SK-N-SH treated with all-trans-retinoic acid at 6 μM for 48 hours (cell line): ENCODE measurements around the gene TGFA.

Experiments used
- GLIS3 ChIP-seq: fragments of 250-450 bp; sonication (Bioruptor Pico); IDR thresholded peaks from 2 replicates; pipeline ENCODE4 v1.5.0; 2020; ENCODE audit warnings: mild to moderate bottlenecking, moderate library complexity
- ISL1 ChIP-seq: fragments of 250-450 bp; sonication (Bioruptor Pico); IDR thresholded peaks from 2 replicates; pipeline ENCODE4 v2.1.2; 2022; ENCODE audit warnings: mild to moderate bottlenecking, moderate library complexity
- PATZ1 ChIP-seq: fragments of 250-450 bp; sonication (Bioruptor Pico); IDR thresholded peaks from 2 replicates; pipeline ENCODE4 v1.8.0; 2020; ENCODE audit warnings: mild to moderate bottlenecking, moderate library complexity, borderline replicate concordance
- PPARA ChIP-seq: fragments of 250-450 bp; sonication (Bioruptor Pico); IDR thresholded peaks from 2 replicates; pipeline ENCODE4 v1.5.0; 2020; ENCODE audit warnings: mild to moderate bottlenecking, borderline replicate concordance
- TCF4 ChIP-seq: fragments of 250-450 bp; sonication (Bioruptor Pico); IDR thresholded peaks from 2 replicates; pipeline ENCODE4 v1.8.0; 2021; ENCODE audit warnings: mild to moderate bottlenecking, moderate library complexity, borderline replicate concordance
- ZFP3 ChIP-seq: fragments of 250-450 bp; sonication (Bioruptor Pico); IDR thresholded peaks from 2 replicates; pipeline ENCODE4 v1.5.0; 2020; ENCODE audit warnings: mild to moderate bottlenecking, moderate library complexity
- ZFP30 ChIP-seq: fragments of 450-650 bp; formaldehyde crosslinking; IDR thresholded peaks from 2 replicates; pipeline ENCODE4 v1.5.0; 2022; ENCODE audit warnings: mild to moderate bottlenecking, moderate library complexity
- ZNF70 ChIP-seq: fragments of 450-650 bp; formaldehyde crosslinking; IDR thresholded peaks from 2 replicates; pipeline ENCODE4 v1.5.0; 2020; ENCODE audit warnings: mild to moderate bottlenecking, moderate library complexity

GRCh38 chr2:70450641-70451250 lies 102.9 kb downstream of the TGFA start:
- no peak for TF ChIP-seq GLIS3
- no peak for TF ChIP-seq ZFP3 (CRISPR knock-in tag)
- no peak for TF ChIP-seq PATZ1 (CRISPR knock-in tag)
- no peak for TF ChIP-seq ZFP30 (CRISPR knock-in tag)
- no peak for TF ChIP-seq ISL1 (CRISPR knock-in tag)
- TF ChIP-seq ZNF70 (CRISPR knock-in tag): no peak
- TF ChIP-seq PPARA (CRISPR knock-in tag): no peak
- no peak for TF ChIP-seq TCF4
